ENCODE data around the gene TIGD2. TPM values are rescaled to one million over a fixed set of nuclear protein-coding genes. Genes with fewer than 3 reads are reported as not detected.

The TIGD2 gene
- total and polyA plus RNA-seq, 2 experiments from 2014 or later: 2.1 to 6.7 TPM

- TF ChIP-seq ZNF462 (CRISPR knock-in tag; IDR thresholded peaks at IDR 0.05) (no peak), CREB1 (CRISPR knock-in tag; IDR thresholded peaks at IDR 0.05; ENCODE audit: low read depth) (no peak)
These were observed 40.0 kb upstream of the TIGD2 start (continued) for GRCh38 chr4:89071311-89071710.

DNA sequence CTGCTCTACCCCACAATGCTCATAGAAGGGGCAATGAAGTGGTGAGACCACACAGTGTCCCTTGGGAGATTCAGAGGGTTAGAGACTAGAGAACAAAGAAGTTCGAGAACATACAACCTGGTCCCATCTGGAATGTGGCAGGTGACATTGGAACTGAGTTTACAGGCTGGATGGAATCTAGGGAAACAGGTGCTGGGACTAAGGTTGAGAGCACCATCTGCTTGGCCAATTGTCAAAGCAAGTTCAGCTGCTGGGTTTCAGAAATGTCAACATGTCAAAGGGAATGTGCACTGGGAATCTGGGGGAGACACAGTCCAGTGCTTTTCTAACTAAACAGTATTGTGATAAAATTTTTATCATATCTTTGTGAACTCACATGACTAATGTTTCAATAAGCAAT lies 38.4 kb upstream of the TIGD2 start:
- H3F3A ChIP-seq (replicated peaks; ENCODE audit: low read depth): no peaks in the 10 kb centered on the region
- Mint-ChIP-seq H3K27me3 (ENCODE audit: insufficient read depth, low read depth, poor library complexity) (no peaks in the 10 kb centered on the region), H3K36me3 (ENCODE audit: low read depth) (peaks cover 9% of the 10 kb centered on the region; the same call in 2 of the 3 replicates), H3K4me3 (no peak overlapping the region), H3K4me1 (no peaks in the 10 kb centered on the region), H3K9me3 (peaks cover 15% of the 10 kb centered on the region), H3K27ac (no peak overlapping the region)
- no peaks in the 10 kb centered on the region for H3K79me2 ChIP-seq (replicated peaks; ENCODE audit: insufficient read depth)
- H2AFZ ChIP-seq: no peak overlapping the region
- 0 out of 2 replicates have a peak, but pooled peaks cover 2% of the 10 kb centered on the region for H3K9me2 ChIP-seq (ENCODE audit: insufficient read depth)
- no peak overlapping the region for H3K4me3 ChIP-seq
- no peaks in the 10 kb centered on the region for H3K4me1 ChIP-seq (ENCODE audit: insufficient read depth)
- no peaks in the 10 kb centered on the region for H4K20me1 ChIP-seq (replicated peaks; ENCODE audit: insufficient read depth)
- ATAC-seq (no peak), DNase-seq (ENCODE audit: low spot score) (no peak)
- no peaks in the 10 kb centered on the region for H3K27me3 ChIP-seq (ENCODE audit: insufficient read depth)
- H3K4me2 ChIP-seq: no peak overlapping the region
- no peaks in the 10 kb centered on the region for H3K36me3 ChIP-seq (ENCODE audit: insufficient read depth)
- H3K27ac ChIP-seq (ENCODE audit: low read depth): no peak overlapping the region
- TF ChIP-seq POLR2AphosphoS5 (IDR thresholded peaks at IDR 0.05; ENCODE audit: low read depth): no peak
- no peak for TF ChIP-seq ZNF462 (CRISPR knock-in tag; IDR thresholded peaks at IDR 0.05)
- TF ChIP-seq ZNF114 (CRISPR knock-in tag; IDR thresholded peaks at IDR 0.05): no peak
- TF ChIP-seq ZNF331 (CRISPR knock-in tag; IDR thresholded peaks at IDR 0.05; ENCODE audit: low read depth): no peak
- TF ChIP-seq, protein P1, sequence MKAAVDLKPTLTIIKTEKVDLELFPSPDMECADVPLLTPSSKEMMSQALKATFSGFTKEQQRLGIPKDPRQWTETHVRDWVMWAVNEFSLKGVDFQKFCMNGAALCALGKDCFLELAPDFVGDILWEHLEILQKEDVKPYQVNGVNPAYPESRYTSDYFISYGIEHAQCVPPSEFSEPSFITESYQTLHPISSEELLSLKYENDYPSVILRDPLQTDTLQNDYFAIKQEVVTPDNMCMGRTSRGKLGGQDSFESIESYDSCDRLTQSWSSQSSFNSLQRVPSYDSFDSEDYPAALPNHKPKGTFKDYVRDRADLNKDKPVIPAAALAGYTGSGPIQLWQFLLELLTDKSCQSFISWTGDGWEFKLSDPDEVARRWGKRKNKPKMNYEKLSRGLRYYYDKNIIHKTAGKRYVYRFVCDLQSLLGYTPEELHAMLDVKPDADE (IDR thresholded peaks at IDR 0.05): no peak
- TF ChIP-seq NANOG (IDR thresholded peaks at IDR 0.05; ENCODE audit: borderline replicate concordance): no peak
- no peak for TF ChIP-seq STAT1 (IDR thresholded peaks at IDR 0.05; ENCODE audit: unreplicated experiment)
- TF ChIP-seq CREB1 (CRISPR knock-in tag; IDR thresholded peaks at IDR 0.05; ENCODE audit: low read depth): no peak
- no peak for TF ChIP-seq EZH2phosphoT487 (IDR thresholded peaks at IDR 0.05; ENCODE audit: unreplicated experiment)

Measured in GM23338 (cell line).